CD8-positive, alpha-beta memory T cell (primary cell): ENCODE measurements around the gene SINHCAF. TPM values are rescaled to one million over a fixed set of nuclear protein-coding genes. Genes with fewer than 3 reads are reported as not detected.

Source experiments
- CTCF ChIA-PET: fragments of 350-600 bp; sonication (Branson Sonifier 250); formaldehyde crosslinking; loops from one replicate; lab custom pipeline; 2021; ENCODE audit warnings: antibody characterized with exemption; lab: Charles Lee
- POLR2A ChIA-PET: fragments of 350-600 bp; sonication (Branson Sonifier 250); formaldehyde crosslinking; loops from one replicate; lab custom pipeline; 2021; ENCODE audit warnings: antibody characterized with exemption; lab: Charles Lee
- DNase-seq, 5 donors: peaks; one replicate each; pipeline versions ENCODE4 v3.0.0 to v3.0.0-alpha.2; 2020 to 2022; ENCODE audit warnings: mixed read lengths in 1 of 5
- H3K27ac ChIP-seq: one replicate; pipeline ENCODE4 v1.7.0; 2013; ENCODE audit warnings: low read depth, mild to moderate bottlenecking, low read length, moderate library complexity
- H3K27me3 ChIP-seq: 2 replicates; pipeline ENCODE4 v1.7.0; 2013; ENCODE audit warnings: low read length, mild to moderate bottlenecking; ENCODE audit not compliant: insufficient read depth, poor library complexity, severe bottlenecking
- H3K36me3 ChIP-seq: 2 replicates; pipeline ENCODE4 v1.7.0; 2013; ENCODE audit warnings: mild to moderate bottlenecking, low read length, moderate library complexity; ENCODE audit not compliant: insufficient read depth
- H3K4me1 ChIP-seq: 2 replicates; pipeline ENCODE4 v1.7.0; 2013; ENCODE audit warnings: mild to moderate bottlenecking, low read length, moderate library complexity; ENCODE audit not compliant: insufficient read depth
- H3K4me3 ChIP-seq: 2 replicates; pipeline ENCODE4 v1.7.0; 2013; ENCODE audit warnings: mild to moderate bottlenecking, low read length
- H3K9me3 ChIP-seq: 2 replicates; pipeline ENCODE4 v1.7.0; 2013; ENCODE audit warnings: mild to moderate bottlenecking, low read length
- H3K27ac Mint-ChIP-seq, 8 donors: one replicate each; pipeline ENCODE4 v1.8.0; 2020 to 2021; ENCODE audit warnings: mixed read lengths in 8 of 8, mild to moderate bottlenecking in 6 of 8, inconsistent platforms in 3 of 8, moderate library complexity in 3 of 8
- H3K27me3 Mint-ChIP-seq, 2 donors: one replicate each; pipeline ENCODE4 v1.8.0; 2020 to 2021; ENCODE audit warnings: mixed read lengths in 2 of 2, mild to moderate bottlenecking in 1 of 2, moderate library complexity in 1 of 2
- H3K36me3 Mint-ChIP-seq, 3 donors: one replicate each; pipeline ENCODE4 v1.8.0; 2020 to 2021; ENCODE audit warnings: mixed read lengths in 3 of 3, inconsistent platforms in 1 of 3, mild to moderate bottlenecking in 1 of 3
- H3K4me1 Mint-ChIP-seq, 3 donors: one replicate each; pipeline ENCODE4 v1.8.0; 2020 to 2021; ENCODE audit warnings: mixed read lengths in 3 of 3, inconsistent platforms in 1 of 3, mild to moderate bottlenecking in 1 of 3
- H3K4me3 Mint-ChIP-seq, 7 donors: one replicate each; pipeline ENCODE4 v1.8.0; 2020 to 2021; ENCODE audit warnings: mixed read lengths in 7 of 7, mild to moderate bottlenecking in 6 of 7, moderate library complexity in 4 of 7, inconsistent platforms in 2 of 7
- H3K9me3 Mint-ChIP-seq, 5 donors: one replicate each; pipeline ENCODE4 v1.8.0; 2020 to 2022; ENCODE audit warnings: mixed read lengths in 5 of 5, mild to moderate bottlenecking in 3 of 5, moderate library complexity in 2 of 5, inconsistent platforms in 1 of 5
- polyA plus RNA-seq: library from polyadenylated mRNA; unstranded; fragments of 300-500 nt; fragmentation: Illumina TruSeq; gene quantifications from one replicate; pipeline ENCODE4 v1.2.3, GENCODE V29; 2021
- total RNA-seq, 2 experiments: library from RNA; stranded (reverse); gene quantifications; one replicate each; pipeline ENCODE4 v1.2.3, GENCODE V29; 2021

The SINHCAF gene
- total and polyA plus RNA-seq, 3 experiments from 2014 or later: 55.9 to 149 (median 143) TPM

GRCh38 chr12:31298922-31299321 lies 27.0 kb downstream of the SINHCAF start:
- Mint-ChIP-seq H3K4me1 (peaks cover 31 to 58% (median 51%) of the 10 kb centered on the region in 3 donors), H3K4me3 (no peak overlapping the region), H3K27me3 (no peaks in the 10 kb centered on the region), H3K27ac (peak overlapping the region in 4 of 8 donors; percentile 9 to 84 (median 38)), H3K9me3 (no peaks in the 10 kb centered on the region), H3K36me3 (peaks cover 8 to 68% (median 18%) of the 10 kb centered on the region in 3 donors)
- no peak overlapping the region for H3K4me3 ChIP-seq
- H3K36me3 ChIP-seq: peaks cover 20% of the 10 kb centered on the region
- no peaks in the 10 kb centered on the region for H3K27me3 ChIP-seq
- no peak overlapping the region for H3K27ac ChIP-seq
- POLR2A ChIA-PET: no interaction called here
- no peak for DNase-seq
- H3K9me3 ChIP-seq: no peaks in the 10 kb centered on the region
- H3K4me1 ChIP-seq: no peaks in the 10 kb centered on the region
- CTCF ChIA-PET: interaction anchor here (1.4 kb wide), 1 partner anchor 27 kb away, joined by 4 read pairs; no protein-coding TSS in a partner anchor

- no peaks in the 10 kb centered on the region for H3K27me3 Mint-ChIP-seq
- DNase-seq: no peak
- Histone ChIP-seq H3K4me3 (no peak overlapping the region), H3K9me3 (no peaks in the 10 kb centered on the region), H3K4me1 (no peaks in the 10 kb centered on the region), H3K27ac (no peak overlapping the region), H3K27me3 (no peaks in the 10 kb centered on the region), H3K36me3 (peaks cover 20% of the 10 kb centered on the region)
- H3K4me3 Mint-ChIP-seq: no peak overlapping the region
- ChIA-PET CTCF (interaction anchor here (1.4 kb wide), 1 partner anchor 26 kb away, joined by 4 read pairs; no protein-coding TSS in a partner anchor), POLR2A (interaction anchor here (0.6 kb wide), 1 partner anchor 23 kb away, joined by 3 read pairs; no protein-coding TSS in a partner anchor)
- H3K27ac Mint-ChIP-seq: peak overlapping the region in 3 of 8 donors; percentile 30 to 84 (median 54)
- H3K4me1 Mint-ChIP-seq: peaks cover 30 to 56% (median 49%) of the 10 kb centered on the region in 3 donors
- H3K9me3 Mint-ChIP-seq: no peaks in the 10 kb centered on the region
- H3K36me3 Mint-ChIP-seq: peaks cover 6 to 66% (median 19%) of the 10 kb centered on the region in 3 donors
Observed at GRCh38 chr12:31298515-31298910, 27.4 kb downstream of the SINHCAF start.

- Histone ChIP-seq H3K9me3 (no peaks in the 10 kb centered on the region), H3K4me3 (no peak overlapping the region), H3K27ac (no peak overlapping the region), H3K27me3 (no peaks in the 10 kb centered on the region), H3K4me1 (no peaks in the 10 kb centered on the region), H3K36me3 (peaks cover 17% of the 10 kb centered on the region)
- peak overlapping the region in 6 of 8 donors; percentile 10 to 80 (median 46) for H3K27ac Mint-ChIP-seq
- H3K4me1 Mint-ChIP-seq: peaks cover 24 to 49% (median 42%) of the 10 kb centered on the region in 3 donors
- H3K27me3 Mint-ChIP-seq: no peaks in the 10 kb centered on the region
- peaks cover 0 to 66% (median 21%) of the 10 kb centered on the region in 3 donors for H3K36me3 Mint-ChIP-seq
- DNase-seq: no peak
- H3K9me3 Mint-ChIP-seq: no peaks in the 10 kb centered on the region
- CTCF ChIA-PET: interaction anchor here (1.2 kb wide), 1 partner anchor 8 kb away, joined by 3 read pairs; no protein-coding TSS in a partner anchor
- POLR2A ChIA-PET: interaction anchor here (0.6 kb wide), 1 partner anchor 23 kb away, joined by 3 read pairs; no protein-coding TSS in a partner anchor
- H3K4me3 Mint-ChIP-seq: no peak overlapping the region
Observed at GRCh38 chr12:31297572-31298514, 28.1 kb downstream of the SINHCAF start.

GRCh38 chr12:31289441-31289840 lies 36.5 kb downstream of the SINHCAF start:
- POLR2A ChIA-PET: no interaction called here
- H3K27ac Mint-ChIP-seq: peak overlapping the region in 3 of 8 donors; percentile 1 to 44 (median 44)
- no peaks in the 10 kb centered on the region for H3K9me3 ChIP-seq

GRCh38 chr12:31288381-31288780 lies 37.6 kb downstream of the SINHCAF start:
- H3K4me1 ChIP-seq: no peaks in the 10 kb centered on the region
- Mint-ChIP-seq H3K4me1 (peaks cover 0 to 7% (median 0%) of the 10 kb centered on the region in 3 donors), H3K36me3 (peaks cover 6 to 80% (median 30%) of the 10 kb centered on the region in 3 donors), H3K4me3 (no peak overlapping the region), H3K9me3 (no peaks in the 10 kb centered on the region), H3K27ac (peak overlapping the region in 1 of 8 donors; percentile 47), H3K27me3 (no peaks in the 10 kb centered on the region)
- peaks cover 59% of the 10 kb centered on the region for H3K36me3 ChIP-seq
- H3K27ac ChIP-seq: no peak overlapping the region
- H3K27me3 ChIP-seq: no peaks in the 10 kb centered on the region
- H3K4me3 ChIP-seq: no peak overlapping the region
- ChIA-PET CTCF (interaction anchor here (1.1 kb wide), 1 partner anchor 17 kb away, joined by 3 read pairs; no protein-coding TSS in a partner anchor), POLR2A (no interaction called here)
- no peak for DNase-seq
- no peaks in the 10 kb centered on the region for H3K9me3 ChIP-seq

More at GRCh38 chr12:31289441-31289840, 36.5 kb downstream of the SINHCAF start:
- H3K36me3 ChIP-seq: peaks cover 65% of the 10 kb centered on the region
- H3K27ac ChIP-seq: no peak overlapping the region
- no peak for DNase-seq
- H3K4me1 Mint-ChIP-seq: peaks cover 0 to 9% (median 0%) of the 10 kb centered on the region in 3 donors
- H3K27me3 Mint-ChIP-seq: no peaks in the 10 kb centered on the region
- no peaks in the 10 kb centered on the region for H3K4me1 ChIP-seq
- peaks cover 6 to 77% (median 31%) of the 10 kb centered on the region in 3 donors for H3K36me3 Mint-ChIP-seq
- H3K27me3 ChIP-seq: no peaks in the 10 kb centered on the region
- H3K9me3 Mint-ChIP-seq: no peaks in the 10 kb centered on the region
- no peak overlapping the region for H3K4me3 Mint-ChIP-seq
- no peak overlapping the region for H3K4me3 ChIP-seq
- CTCF ChIA-PET: interaction anchor here (1.1 kb wide), 1 partner anchor 18 kb away, joined by 3 read pairs; no protein-coding TSS in a partner anchor

DNA sequence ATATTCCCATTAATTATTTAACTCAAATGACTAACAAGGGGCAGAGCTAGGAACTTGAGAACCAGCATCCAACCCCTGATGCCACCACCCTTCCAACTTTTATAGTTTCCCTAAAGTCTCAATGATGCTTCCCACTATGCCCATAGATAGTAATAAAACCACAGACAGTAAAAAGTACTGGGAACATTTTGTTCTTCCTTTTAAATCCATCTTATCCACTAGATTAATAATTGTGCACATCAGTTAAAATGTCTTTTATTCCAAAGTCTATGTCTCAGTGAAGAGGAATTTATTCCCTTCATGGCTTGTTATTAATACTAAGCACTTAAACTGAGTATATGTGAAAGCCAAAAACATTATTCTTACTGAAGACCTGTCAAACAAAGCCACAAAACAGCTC lies 45.8 kb downstream of the SINHCAF start:
- H3K27ac Mint-ChIP-seq: peak overlapping the region in 4 of 8 donors; percentile 34 to 68 (median 46)
- H3K27ac ChIP-seq: no peak overlapping the region
- H3K4me1 ChIP-seq: no peaks in the 10 kb centered on the region
- H3K9me3 Mint-ChIP-seq: no peaks in the 10 kb centered on the region
- peaks cover 9% of the 10 kb centered on the region for H3K36me3 ChIP-seq
- H3K4me1 Mint-ChIP-seq: no peaks in the 10 kb centered on the region
- ChIA-PET POLR2A (interaction anchor here (0.5 kb wide), 1 partner anchor 298 kb away, joined by 4 read pairs; no protein-coding TSS in a partner anchor), CTCF (interaction anchor here (2.9 kb wide), 1 partner anchor 8 kb away, joined by 11 read pairs; no protein-coding TSS in a partner anchor)
- no peak overlapping the region for H3K4me3 ChIP-seq
- H3K27me3 Mint-ChIP-seq: no peaks in the 10 kb centered on the region
- no peaks in the 10 kb centered on the region for H3K9me3 ChIP-seq
- no peaks in the 10 kb centered on the region for H3K27me3 ChIP-seq
- H3K4me3 Mint-ChIP-seq: no peak overlapping the region
- DNase-seq: no peak
- H3K36me3 Mint-ChIP-seq: peaks cover 0 to 66% (median 16%) of the 10 kb centered on the region in 3 donors

DNA sequence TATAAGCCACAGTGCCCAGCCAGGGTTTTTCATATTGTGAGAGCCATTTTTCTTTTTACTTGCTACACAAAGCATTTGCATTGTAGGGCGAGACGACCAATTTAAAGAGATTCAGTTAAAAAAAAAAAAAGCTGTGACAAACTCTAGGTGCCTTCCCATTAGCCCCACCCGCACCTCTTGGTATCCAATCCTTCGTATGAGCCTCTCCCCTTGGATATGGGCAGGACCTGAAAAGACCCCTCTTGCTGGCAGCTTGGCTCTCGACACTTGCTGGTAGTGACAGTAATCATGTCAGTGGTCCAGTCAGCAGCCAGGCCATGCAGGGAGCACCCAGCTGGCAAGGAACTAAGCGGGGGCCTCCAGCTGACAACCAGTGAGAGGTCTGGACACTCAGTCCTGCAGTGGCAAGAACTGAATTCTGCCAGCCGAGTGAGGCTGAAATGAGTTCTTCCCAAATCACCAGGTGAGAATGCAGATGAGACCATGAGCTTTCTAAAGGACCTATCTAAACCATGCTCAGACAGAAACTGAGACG lies 46.5 kb downstream of the SINHCAF start:
- Histone ChIP-seq H3K4me3 (no peak overlapping the region), H3K4me1 (no peaks in the 10 kb centered on the region), H3K36me3 (peaks cover 5% of the 10 kb centered on the region), H3K9me3 (no peaks in the 10 kb centered on the region), H3K27me3 (no peaks in the 10 kb centered on the region), H3K27ac (no peak overlapping the region)
- no peak for DNase-seq
- ChIA-PET POLR2A (no interaction called here), CTCF (no interaction called here)
- Mint-ChIP-seq H3K36me3 (peaks cover 0 to 65% (median 16%) of the 10 kb centered on the region in 3 donors), H3K4me1 (no peaks in the 10 kb centered on the region), H3K27ac (peak overlapping the region in 1 of 8 donors; percentile 47), H3K4me3 (no peak overlapping the region), H3K27me3 (no peaks in the 10 kb centered on the region), H3K9me3 (no peaks in the 10 kb centered on the region)
